ENCODE data around the gene KCNC2.

Gene KCNC2

DNA sequence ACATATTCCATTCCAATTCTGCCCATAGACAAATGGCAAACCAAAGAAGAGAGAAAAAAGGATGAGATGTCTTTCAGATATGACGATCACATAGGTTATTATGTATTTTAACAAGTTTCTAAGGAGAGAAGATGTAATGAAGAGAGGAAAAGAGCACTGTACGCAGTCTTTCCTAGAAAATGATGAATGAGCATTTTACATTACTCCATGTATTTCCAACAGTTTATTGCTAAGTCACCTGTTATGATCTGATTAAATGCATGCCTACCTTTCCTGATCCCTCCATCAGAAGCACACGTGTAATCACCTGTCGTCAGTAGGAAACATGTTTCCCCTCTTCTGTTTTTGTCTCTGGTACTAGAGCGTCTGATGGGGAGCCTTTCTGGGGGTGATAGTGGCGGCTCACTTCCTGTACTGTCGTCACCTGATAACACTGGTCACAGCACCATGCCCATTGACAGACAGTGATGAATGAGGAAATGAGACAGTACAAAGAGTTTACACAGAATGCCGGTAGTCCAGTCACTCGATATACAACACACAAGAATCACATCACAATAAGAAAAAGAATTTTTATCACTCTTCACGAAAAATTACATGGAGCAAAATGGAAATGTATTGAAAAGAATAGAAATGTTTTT is 161.6 kb downstream of the KCNC2 start:
- DNase-seq, result no peak

DNA sequence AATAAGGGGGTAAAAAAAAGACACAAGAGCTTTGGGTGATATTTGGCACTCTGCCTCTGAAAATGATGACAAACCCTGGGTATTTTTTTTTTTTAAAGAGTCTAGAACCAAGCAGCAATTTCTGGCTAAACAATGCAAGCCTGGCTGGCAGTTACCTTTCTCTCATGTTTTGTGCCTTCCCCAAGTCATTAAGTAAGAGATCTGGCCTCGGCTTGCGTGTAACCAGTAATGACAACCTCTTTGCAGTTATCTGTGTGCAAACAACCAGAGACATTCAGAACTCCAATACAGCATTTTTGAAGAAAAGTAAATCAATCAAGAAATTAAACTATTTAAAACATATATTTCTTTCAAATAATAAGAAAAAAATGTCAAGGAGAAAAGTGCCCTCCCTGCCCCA is 167.5 kb downstream of the KCNC2 start:
- no peak for DNase-seq

DNA sequence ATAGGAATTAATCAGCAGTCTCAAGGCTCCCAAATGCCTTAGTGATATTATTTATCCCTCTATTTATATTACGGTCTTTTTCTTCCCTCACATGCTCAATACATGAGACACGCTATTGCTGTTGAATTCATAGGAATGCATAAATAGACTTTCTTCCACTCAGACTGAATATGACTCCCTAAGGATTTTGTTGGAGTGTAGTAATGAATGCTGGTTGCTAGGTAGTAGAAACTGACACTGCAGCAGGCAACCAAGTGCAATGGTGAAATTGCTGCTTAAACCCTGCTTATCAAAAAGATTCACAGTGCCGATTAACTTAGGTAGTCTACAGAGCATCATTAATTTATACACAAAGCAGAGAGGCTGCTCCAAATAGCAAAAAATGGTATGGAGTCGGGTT is 168.2 kb downstream of the KCNC2 start:
- DNase-seq, result no peak

DNA sequence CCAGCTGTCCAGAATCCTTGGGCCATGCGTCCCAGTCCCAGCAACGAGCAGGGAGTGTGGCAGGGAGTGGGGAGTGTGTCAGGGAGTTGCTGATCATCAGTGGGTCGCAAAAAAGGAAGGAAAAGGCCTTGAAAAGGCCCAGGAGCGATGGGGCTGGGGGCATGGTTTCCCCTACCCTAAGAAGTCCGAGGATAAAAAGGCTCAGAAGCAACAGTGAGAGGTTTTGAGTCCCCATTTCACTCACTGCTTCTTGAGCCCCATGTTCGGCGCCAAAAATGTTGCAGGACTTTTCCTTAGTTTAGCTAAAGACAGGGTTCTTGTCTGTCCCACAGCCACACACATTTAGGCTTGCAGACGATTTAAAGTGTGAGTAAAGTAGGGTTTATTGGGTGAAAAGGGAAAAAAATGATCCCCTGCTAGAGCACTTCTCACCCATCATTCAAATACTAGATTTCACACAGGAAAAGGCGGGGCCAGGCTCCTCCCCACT is 189.5 kb downstream of the KCNC2 start:
- no peak for DNase-seq

DNA sequence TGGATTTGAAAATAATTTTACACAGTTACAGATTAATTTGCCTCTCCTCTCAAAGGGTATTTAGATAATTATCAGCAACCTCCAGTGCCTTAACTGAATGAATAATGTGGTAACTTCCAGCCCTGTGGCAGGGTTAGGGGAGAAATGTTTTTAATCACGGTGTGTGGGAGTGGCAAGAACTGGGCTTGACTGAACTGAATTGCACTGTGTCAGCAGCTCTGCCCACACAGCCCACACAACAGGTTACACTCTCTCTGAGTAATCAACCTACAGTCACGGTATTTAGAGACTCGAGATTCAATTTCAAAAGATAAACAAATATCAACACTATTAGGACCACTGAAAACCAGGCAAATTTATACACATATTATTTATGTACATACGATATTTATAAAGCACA is 198.5 kb downstream of the KCNC2 start:
- DNase-seq, result no peak

DNA sequence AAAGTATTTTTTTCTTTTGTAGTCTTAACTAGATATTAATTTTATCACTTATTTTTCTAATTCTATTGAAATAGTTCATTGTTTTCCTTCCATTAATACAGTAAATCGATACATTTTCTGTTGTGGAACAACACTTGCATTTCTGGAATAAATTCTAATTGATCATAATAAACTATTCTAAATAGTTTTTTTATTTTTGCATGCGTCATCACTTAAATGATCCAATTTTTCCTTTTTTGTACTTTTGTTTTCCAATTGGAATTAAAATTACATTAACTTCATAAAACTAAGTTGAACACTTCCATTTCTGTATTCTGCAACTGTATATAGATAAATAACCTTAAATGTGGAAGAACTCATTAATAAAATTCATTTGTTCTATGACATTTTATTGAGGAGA is 202.5 kb downstream of the KCNC2 start:
- DNase-seq, result no peak

DNA sequence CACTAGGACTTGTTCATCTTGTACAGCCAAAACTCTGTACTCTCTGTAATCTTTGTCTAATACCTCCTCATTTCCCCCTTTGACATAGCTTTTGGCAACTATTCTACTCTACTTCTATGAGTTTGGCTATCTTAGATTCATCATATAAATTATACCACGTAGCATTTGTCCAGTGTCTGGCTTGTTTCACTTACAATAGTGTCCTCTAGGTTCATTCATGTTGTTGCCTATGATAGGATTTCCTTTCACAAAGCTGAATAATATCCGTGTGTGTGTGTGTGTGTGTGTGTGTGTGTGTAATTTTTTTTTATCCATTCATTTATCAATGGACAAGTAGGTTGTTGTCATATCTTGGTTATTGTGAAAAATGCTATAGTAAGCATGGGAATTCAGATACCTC is 209.5 kb downstream of the KCNC2 start:
- DNase-seq, result no peak

DNA sequence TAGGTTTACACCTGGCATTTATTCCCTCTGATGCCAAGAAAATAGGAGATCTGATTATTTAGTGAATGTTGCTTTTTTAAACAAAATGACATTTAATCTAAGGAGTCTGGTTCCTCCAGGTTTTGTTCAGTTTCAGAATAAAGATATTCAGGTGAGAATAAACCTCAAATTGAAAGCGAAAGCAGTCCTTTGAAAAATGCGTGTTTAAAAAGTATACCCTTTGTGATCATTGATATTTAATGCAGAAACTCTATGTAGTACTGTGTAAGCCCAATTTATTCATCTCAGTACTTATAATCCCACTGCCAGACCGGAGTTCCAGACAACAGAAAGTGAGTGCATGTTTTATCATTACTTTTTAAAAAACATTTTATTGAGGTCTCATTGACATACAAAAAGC is 210.2 kb downstream of the KCNC2 start:
- no peak for DNase-seq
